AG04449 (cell line): Measurements from ENCODE around the gene NR1H2.
"Not testable (repeated sequence)": the region's sequence is repeated elsewhere in the genome, so short reads cannot be mapped to it uniquely, and the experiment has no call there.

Experiments
- CTCF ChIA-PET: fragments of 350-600 bp; formaldehyde crosslinking; extraction: SDS; loops from one replicate; lab custom pipeline; 2021; ENCODE audit warnings: antibody characterized with exemption; lab: Yijun Ruan, JAX
- POLR2A ChIA-PET: fragments of 400-600, 350-600 bp; formaldehyde crosslinking; extraction: SDS; loops from one replicate; lab custom pipeline; 2020; ENCODE audit warnings: antibody characterized with exemption, inconsistent platforms; lab: Yijun Ruan, JAX
- DNase-seq: peaks from one replicate; pipeline ENCODE4 v3.0.0-alpha.2; 2010; ENCODE audit warnings: low read depth, low spot score
- H3K4me3 ChIP-seq: 2 replicates; pipeline ENCODE4 v1.5.1; 2011; ENCODE audit warnings: low read depth, mild to moderate bottlenecking, control low read depth, low read length
- TF ChIP-seq, protein P1 (sequence below): IDR thresholded peaks from one replicate; pipeline ENCODE4 v1.5.1; 2011; ENCODE audit warnings: mild to moderate bottlenecking, moderate library complexity, low read length, control low read depth, inconsistent platforms; ENCODE audit not compliant: insufficient read depth; ENCODE audit errors: missing control alignments

Gene NR1H2

DNA sequence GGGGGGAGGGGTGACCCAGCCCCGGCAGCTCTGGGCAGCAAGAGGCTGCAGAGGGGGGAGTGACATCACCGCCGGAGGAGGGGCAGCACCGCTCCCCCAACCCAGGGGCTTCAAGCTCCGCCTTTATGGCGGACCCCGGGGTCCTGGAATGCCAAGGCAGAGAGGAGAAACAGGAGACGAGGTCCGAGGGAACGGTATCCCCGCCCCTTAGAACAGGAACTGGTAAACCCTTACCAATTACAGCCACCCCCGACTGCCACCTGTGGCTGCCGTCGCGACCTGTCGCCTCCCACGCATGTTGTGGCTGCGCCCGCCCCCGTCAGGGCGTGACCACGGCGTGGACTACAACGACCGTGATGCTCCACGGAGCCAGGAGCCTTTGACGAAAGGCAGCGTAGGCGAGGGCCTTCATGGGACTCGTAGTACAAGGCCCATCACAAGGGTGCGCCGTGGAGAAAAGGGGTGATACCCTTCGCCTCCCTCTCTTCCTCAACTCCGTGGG, 43.0 kb upstream of the NR1H2 start:
- CTCF ChIA-PET = interaction anchor here (1.0 to 1.6 kb wide), 4 partner anchors 15 to 372 kb away, joined by 3 to 5 read pairs (median 4); no protein-coding TSS in a partner anchor
- POLR2A ChIA-PET = interaction anchor here (0.8 kb wide), 1 partner anchor 24 kb away, joined by 3 read pairs; no protein-coding TSS in a partner anchor
- DNase-seq = peak; percentile 12
- TF ChIP-seq, protein P1, sequence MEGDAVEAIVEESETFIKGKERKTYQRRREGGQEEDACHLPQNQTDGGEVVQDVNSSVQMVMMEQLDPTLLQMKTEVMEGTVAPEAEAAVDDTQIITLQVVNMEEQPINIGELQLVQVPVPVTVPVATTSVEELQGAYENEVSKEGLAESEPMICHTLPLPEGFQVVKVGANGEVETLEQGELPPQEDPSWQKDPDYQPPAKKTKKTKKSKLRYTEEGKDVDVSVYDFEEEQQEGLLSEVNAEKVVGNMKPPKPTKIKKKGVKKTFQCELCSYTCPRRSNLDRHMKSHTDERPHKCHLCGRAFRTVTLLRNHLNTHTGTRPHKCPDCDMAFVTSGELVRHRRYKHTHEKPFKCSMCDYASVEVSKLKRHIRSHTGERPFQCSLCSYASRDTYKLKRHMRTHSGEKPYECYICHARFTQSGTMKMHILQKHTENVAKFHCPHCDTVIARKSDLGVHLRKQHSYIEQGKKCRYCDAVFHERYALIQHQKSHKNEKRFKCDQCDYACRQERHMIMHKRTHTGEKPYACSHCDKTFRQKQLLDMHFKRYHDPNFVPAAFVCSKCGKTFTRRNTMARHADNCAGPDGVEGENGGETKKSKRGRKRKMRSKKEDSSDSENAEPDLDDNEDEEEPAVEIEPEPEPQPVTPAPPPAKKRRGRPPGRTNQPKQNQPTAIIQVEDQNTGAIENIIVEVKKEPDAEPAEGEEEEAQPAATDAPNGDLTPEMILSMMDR = no peak
- H3K4me3 ChIP-seq = peak overlapping the region; percentile 65

DNA sequence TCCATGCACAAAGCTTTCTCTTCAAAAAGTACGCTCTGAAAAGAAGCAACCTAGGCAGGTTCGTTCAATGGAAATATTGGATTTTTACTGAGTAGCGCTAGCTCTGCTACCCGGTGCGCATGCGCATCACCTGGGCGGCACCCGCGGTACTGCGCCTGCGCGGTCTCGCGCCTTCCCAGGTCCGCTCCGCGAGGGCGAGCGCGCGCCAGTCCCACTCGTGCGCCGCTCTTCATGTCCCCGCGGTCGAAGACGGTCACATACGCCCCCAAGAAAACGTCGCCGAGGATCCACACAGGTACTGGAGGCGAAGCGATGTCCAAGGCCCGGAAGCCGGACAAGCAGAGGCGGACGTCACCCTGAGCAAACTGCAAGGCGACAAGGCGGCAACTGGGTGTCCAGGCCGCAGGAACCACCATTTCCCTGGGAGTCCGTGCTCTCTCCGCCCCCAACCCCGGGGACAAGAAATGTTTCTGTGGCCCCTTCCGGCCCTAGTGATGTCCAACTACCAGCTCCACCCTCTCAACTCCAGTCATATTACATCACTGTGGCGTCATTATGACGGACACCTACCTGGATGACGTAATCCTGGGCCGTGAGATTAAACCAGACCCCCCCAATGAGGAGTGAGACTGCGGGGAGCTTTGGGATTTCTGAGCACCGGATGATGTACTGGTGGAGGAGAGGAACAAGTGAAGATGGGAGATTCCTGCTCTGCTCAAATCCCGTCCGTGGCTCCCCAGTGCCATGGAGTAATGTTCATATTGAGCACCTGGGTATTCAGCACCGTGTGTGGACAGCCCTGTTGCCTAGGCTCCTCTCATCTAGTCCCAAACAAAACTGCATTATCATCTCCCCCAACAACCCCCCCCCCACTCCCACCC, 42.3 kb upstream of the NR1H2 start:
- CTCF ChIA-PET = interaction anchor here (1.0 to 1.6 kb wide), 3 partner anchors 15 to 24 kb away, joined by 4 to 5 read pairs (median 4); no protein-coding TSS in a partner anchor
- H3K4me3 ChIP-seq = peak overlapping the region; percentile 65
- no peak for DNase-seq
- POLR2A ChIA-PET = interaction anchor here (0.8 kb wide), 1 partner anchor 23 kb away, joined by 3 read pairs; no protein-coding TSS in a partner anchor
- TF ChIP-seq, protein P1 = no peak

DNA sequence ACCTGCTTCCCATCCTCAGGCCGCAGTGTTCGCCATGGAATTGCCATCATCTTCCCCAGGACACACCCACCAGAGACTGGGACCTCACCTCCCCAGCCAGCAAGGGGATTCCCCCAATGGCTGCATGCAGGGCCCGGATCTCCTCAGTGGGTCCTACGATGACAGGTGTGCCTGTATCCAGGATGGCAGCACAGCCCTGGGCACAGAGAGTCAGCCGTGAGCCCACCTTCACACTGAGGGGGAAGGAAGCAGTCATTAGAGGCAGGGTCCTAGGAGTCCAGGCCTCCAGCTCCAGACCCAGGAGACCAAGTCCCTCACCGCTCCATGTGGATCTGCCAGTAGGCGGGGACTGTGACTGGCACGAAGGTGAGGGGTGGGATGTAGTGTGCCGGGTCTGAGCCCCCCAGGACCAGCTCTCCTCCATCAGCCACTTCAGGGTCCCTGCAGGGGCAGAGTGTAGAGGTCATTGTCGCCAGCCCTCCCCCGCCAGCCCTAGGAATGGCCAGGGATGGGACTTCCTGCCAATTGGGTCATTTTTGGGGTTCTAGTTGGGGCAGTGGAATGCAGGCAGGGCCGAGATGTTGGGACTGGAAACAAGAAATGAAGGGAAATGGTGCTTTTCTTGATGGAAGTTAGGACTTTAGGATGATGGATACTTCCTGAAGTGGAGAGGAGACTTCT, 41.4 kb upstream of the NR1H2 start:
- no peak overlapping the region for H3K4me3 ChIP-seq
- ChIA-PET CTCF (interaction anchor here (1.6 kb wide), 1 partner anchor 16 kb away, joined by 4 read pairs; no protein-coding TSS in a partner anchor), POLR2A (no interaction called here)
- DNase-seq = no peak
- TF ChIP-seq, protein P1 = no peak

DNA sequence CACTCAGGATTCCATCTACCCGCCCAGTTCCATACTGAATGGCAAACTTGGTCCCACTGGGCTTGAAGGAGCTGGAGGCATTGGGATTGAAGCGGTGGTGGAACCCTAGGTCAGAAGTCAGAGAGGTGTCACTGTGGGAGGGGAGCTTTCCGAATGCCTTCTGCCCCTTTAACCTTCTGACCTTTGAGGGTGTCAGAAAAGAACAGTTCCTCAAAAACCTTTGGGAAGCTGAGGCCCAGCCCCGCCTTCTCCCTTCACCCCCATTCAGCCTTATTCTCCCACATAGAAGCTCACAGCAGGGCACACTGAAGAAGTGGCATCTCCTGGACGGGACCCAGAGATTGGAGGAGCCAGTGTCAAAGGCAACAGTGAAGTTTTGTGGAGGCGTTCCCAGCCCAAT, 39.2 kb upstream of the NR1H2 start:
- DNase-seq, POLR2A ChIA-PET, H3K4me3 ChIP-seq: not testable (repeated sequence)
- CTCF ChIA-PET = interaction anchor here (0.6 kb wide), 1 partner anchor 326 kb away, joined by 3 read pairs; no protein-coding TSS in a partner anchor

DNA sequence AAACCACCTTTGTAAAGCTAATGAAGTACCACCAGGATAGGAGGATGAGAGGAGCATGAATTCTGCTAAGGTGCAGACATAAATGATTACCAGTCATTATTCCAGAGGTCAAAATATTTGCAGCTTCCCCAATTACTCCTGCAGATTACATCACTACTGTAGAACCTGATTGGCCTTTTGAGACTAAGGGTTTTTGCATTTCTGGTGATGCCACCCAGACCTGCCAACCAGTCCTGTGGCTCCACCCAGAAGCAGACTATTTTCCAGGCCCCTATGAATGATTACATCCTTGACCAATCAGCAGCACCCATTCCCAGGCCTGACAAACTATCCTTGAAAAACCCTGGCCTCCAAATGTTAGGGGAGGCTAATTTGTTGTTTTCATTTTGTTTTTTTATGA, 35.9 kb upstream of the NR1H2 start:
- CTCF ChIA-PET = interaction anchor here (1.0 kb wide), 1 partner anchor 12 kb away, joined by 3 read pairs; no protein-coding TSS in a partner anchor
- TF ChIP-seq, protein P1 = no peak
- POLR2A ChIA-PET = no interaction called here
- no peak for DNase-seq
- no peak overlapping the region for H3K4me3 ChIP-seq

DNA sequence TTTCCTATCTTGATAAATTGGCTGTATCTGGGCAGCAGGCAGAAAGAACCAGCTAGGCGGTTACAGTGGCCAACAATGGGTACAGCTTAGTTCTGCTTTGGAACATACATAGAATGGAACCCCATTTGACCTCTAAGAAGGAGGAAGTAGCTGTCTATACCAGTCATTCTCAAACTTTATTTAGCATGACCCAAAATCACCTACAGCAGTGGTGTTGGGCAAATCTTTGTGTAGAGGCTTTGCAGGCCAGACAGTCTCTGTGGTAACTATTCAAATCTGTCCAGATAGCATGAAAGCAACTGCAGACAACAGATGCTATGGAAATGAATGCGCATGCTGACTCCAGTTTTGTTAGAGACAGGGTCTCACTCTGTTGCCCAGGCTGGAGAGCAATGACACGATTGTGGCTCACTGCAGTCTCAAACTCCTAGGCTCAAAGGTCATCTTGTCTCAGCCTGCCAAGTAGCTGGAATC, 35.1 kb upstream of the NR1H2 start:
- ChIA-PET CTCF (no interaction called here), POLR2A (no interaction called here)
- TF ChIP-seq, protein P1 = no peak
- H3K4me3 ChIP-seq = no peak overlapping the region
- no peak for DNase-seq
